Tibial nerve (tissue), 4 donors: ENCODE measurements around the gene ANKRA2. TPM values are rescaled to one million over a fixed set of nuclear protein-coding genes. Genes with fewer than 3 reads are reported as not detected.
"Not testable (repeated sequence)": the region's sequence is repeated elsewhere in the genome, so short reads cannot be mapped to it uniquely, and the experiment has no call there.

ENCODE experiments used
- DNase-seq, 2 donors: peaks; one replicate each; pipeline ENCODE4 v3.0.0-alpha.2; 2019; ENCODE audit warnings: low spot score in 2 of 2
- H3K27ac ChIP-seq, 4 donors: fragments of 200-600 bp; sonication (generic) in 3 of 4; one replicate each; pipeline ENCODE4 v1.5.1; 2017 to 2019; ENCODE audit warnings: mild to moderate bottlenecking in 1 of 4
- H3K27me3 ChIP-seq, 2 donors: fragments of 200-600 bp; sonication (generic) in 1 of 2; one replicate each; pipeline versions ENCODE4 v1.5.1 to v1.6.0; 2017 to 2019
- H3K36me3 ChIP-seq, 3 donors: fragments of 200-600 bp; sonication (generic); one replicate each; pipeline ENCODE4 v1.5.1; 2018 to 2019
- H3K4me1 ChIP-seq, 4 donors: fragments of 200-600 bp; sonication (generic) in 3 of 4; one replicate each; pipeline ENCODE4 v1.5.1; 2017 to 2019
- H3K4me3 ChIP-seq, 4 donors: fragments of 200-600 bp; sonication (generic) in 3 of 4; one replicate each; pipeline ENCODE4 v1.5.1; 2017 to 2019; ENCODE audit warnings: mild to moderate bottlenecking in 1 of 4, moderate library complexity in 1 of 4
- H3K9me3 ChIP-seq, 4 donors: fragments of 200-600 bp; sonication (generic) in 3 of 4; one replicate each; pipeline ENCODE4 v1.5.1; 2017 to 2019
- CTCF ChIP-seq, 5 experiments: fragments of 200-600 bp in 3 of 5; fragments of 450-650 bp in 2 of 5; sonication (generic) in 3 of 5; IDR thresholded peaks; one replicate each; pipeline ENCODE4 v1.5.1; 2016 to 2019; ENCODE audit warnings: antibody characterized with exemption in 5 of 5, mild to moderate bottlenecking in 3 of 5, moderate library complexity in 2 of 5
- EP300 ChIP-seq, 2 donors: sonication (generic); formaldehyde crosslinking; IDR thresholded peaks; one replicate each; pipeline ENCODE4 v1.6.1; 2017; ENCODE audit warnings: antibody characterized with exemption in 2 of 2, mild to moderate bottlenecking in 1 of 2
- POLR2A ChIP-seq, 2 donors: fragments of 450-650 bp; IDR thresholded peaks; one replicate each; pipeline ENCODE4 v1.6.1; 2017; ENCODE audit warnings: antibody characterized with exemption in 2 of 2, mild to moderate bottlenecking in 2 of 2, moderate library complexity in 2 of 2
- WGBS, 2 donors: methylation state at CpG; one replicate each; pipeline ENCODE4 v1.1.5; 2018; 5-methylcytosine and 5-hydroxymethylcytosine counted together
- total RNA-seq, 4 donors: library from RNA; depleted of rRNA; stranded (reverse); fragments of >200 nt; gene quantifications; one replicate each; pipeline ENCODE4 v1.1.0, GENCODE V29; 2016

Gene ANKRA2
- total RNA-seq, 4 donors from 2014 or later = 24.3 to 46.7 (median 33.5) TPM

- H3K9me3 ChIP-seq = no peaks in the 10 kb centered on the region
- H3K27ac ChIP-seq = no peak overlapping the region
- no peak overlapping the region for H3K4me3 ChIP-seq
- WGBS, 2 donors = 11 to 18% methylated on average over 15 to 16 of the region's 16 CpGs
- H3K27me3 ChIP-seq = no peaks in the 10 kb centered on the region
- DNase-seq = peak; percentile 38 to 82
- TF ChIP-seq CTCF (IDR thresholded peaks at IDR 0.05) (peak; percentile 54 to 75 (median 59)), POLR2A (IDR thresholded peaks at IDR 0.05) (no peak)
- H3K36me3 ChIP-seq = no peaks in the 10 kb centered on the region
- H3K4me1 ChIP-seq = no peaks in the 10 kb centered on the region
These were observed 45.7 kb downstream of the ANKRA2 start for GRCh38 chr5:73519531-73520283.

GRCh38 chr5:73515232-73515631 lies 50.2 kb downstream of the ANKRA2 start:
- DNase-seq = no peak
- TF ChIP-seq CTCF (IDR thresholded peaks at IDR 0.05) = no peak
- TF ChIP-seq EP300 (IDR thresholded peaks at IDR 0.05) = no peak
- TF ChIP-seq POLR2A (IDR thresholded peaks at IDR 0.05) = no peak
- Histone ChIP-seq H3K36me3 (no peaks in the 10 kb centered on the region), H3K9me3 (no peaks in the 10 kb centered on the region), H3K27me3 (no peaks in the 10 kb centered on the region), H3K4me3 (no peak overlapping the region), H3K4me1 (no peaks in the 10 kb centered on the region), H3K27ac (no peak overlapping the region)
- WGBS, 2 donors = 70 to 71% methylated on average over 4 of the region's 4 CpGs

GRCh38 chr5:73514418-73514817 lies 51.0 kb downstream of the ANKRA2 start:
- no peak for DNase-seq
- no peak overlapping the region for H3K27ac ChIP-seq
- WGBS, 2 donors = 70 to 79% methylated on average over 2 of the region's 2 CpGs
- no peak overlapping the region for H3K4me3 ChIP-seq
- no peaks in the 10 kb centered on the region for H3K9me3 ChIP-seq
- TF ChIP-seq CTCF (IDR thresholded peaks at IDR 0.05) (no peak), POLR2A (IDR thresholded peaks at IDR 0.05) (no peak)
- H3K36me3 ChIP-seq = no peaks in the 10 kb centered on the region
- no peaks in the 10 kb centered on the region for H3K27me3 ChIP-seq
- H3K4me1 ChIP-seq = no peaks in the 10 kb centered on the region

- no peak overlapping the region for H3K4me3 ChIP-seq
- no peaks in the 10 kb centered on the region for H3K27me3 ChIP-seq
- TF ChIP-seq CTCF (IDR thresholded peaks at IDR 0.05) (no peak), POLR2A (IDR thresholded peaks at IDR 0.05) (no peak), EP300 (IDR thresholded peaks at IDR 0.05) (no peak)
- H3K4me1 ChIP-seq = no peaks in the 10 kb centered on the region
- peaks cover 0 to 3% (median 0%) of the 10 kb centered on the region in 3 donors for H3K36me3 ChIP-seq
- 55 to 68% methylated on average over 3 of the region's 3 CpGs for WGBS, 2 donors
- no peak for DNase-seq
- no peaks in the 10 kb centered on the region for H3K9me3 ChIP-seq
- H3K27ac ChIP-seq = no peak overlapping the region
These were observed 51.4 kb downstream of the ANKRA2 start for GRCh38 chr5:73513996-73514395.

GRCh38 chr5:73508521-73508920 lies 56.9 kb downstream of the ANKRA2 start:
- not testable (repeated sequence) for H3K27ac ChIP-seq, H3K9me3 ChIP-seq, DNase-seq, H3K27me3 ChIP-seq, H3K4me3 ChIP-seq
- Histone ChIP-seq H3K4me1 (peaks cover 0 to 11% (median 0%) of the 10 kb centered on the region in 4 donors), H3K36me3 (peaks cover 0 to 44% (median 5%) of the 10 kb centered on the region in 3 donors)
- 95 to 96% methylated on average over 26 of the region's 26 CpGs for WGBS, 2 donors
